ENCODE measurements around the gene SMOC1.

DNA sequence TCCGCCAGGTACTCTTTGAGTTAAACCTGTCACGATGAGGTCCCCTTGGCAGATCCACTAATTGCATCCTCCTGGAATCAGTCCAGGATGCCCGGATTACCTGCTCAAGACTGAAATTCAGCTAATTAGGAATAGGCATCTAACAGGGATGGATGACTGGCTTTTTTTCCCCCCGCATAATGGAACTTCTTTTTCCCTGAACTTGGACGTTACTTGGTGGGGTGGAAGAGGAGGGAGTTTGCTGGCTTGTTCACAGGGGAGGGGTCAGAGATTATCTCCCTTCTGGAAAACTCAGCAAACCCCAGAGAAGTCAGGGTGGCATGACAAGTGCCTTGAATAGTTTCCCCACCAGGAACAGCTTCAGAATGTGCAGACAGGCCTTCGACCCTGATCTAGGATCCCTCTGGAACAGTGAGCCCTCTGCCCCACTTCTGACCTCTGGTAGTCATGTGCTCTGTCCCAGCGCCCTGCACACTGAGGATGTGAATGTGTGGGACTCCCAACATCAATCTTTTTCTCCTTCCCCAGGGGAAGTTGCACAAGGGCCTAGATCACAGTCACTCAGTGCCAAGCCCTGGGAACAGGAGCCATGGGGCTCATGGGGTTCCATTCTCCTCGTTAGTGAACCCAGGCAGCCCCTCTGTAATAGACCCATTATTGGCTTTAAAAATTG, 142.5 kb downstream of the SMOC1 start:
- TF ChIP-seq, protein P1, sequence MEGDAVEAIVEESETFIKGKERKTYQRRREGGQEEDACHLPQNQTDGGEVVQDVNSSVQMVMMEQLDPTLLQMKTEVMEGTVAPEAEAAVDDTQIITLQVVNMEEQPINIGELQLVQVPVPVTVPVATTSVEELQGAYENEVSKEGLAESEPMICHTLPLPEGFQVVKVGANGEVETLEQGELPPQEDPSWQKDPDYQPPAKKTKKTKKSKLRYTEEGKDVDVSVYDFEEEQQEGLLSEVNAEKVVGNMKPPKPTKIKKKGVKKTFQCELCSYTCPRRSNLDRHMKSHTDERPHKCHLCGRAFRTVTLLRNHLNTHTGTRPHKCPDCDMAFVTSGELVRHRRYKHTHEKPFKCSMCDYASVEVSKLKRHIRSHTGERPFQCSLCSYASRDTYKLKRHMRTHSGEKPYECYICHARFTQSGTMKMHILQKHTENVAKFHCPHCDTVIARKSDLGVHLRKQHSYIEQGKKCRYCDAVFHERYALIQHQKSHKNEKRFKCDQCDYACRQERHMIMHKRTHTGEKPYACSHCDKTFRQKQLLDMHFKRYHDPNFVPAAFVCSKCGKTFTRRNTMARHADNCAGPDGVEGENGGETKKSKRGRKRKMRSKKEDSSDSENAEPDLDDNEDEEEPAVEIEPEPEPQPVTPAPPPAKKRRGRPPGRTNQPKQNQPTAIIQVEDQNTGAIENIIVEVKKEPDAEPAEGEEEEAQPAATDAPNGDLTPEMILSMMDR (conservative IDR thresholded peaks at IDR 0.05 in 1 of 2, IDR thresholded peaks at IDR 0.05 in 1 of 2; ENCODE audit: low read depth in 1 of 2, low read length in 2 of 2) = no peak
- TF ChIP-seq EZH2 (IDR thresholded peaks at IDR 0.05; ENCODE audit: low read length, missing control alignments) = no peak

All from fibroblast of lung (primary cell).